HG03354 (cell line): ENCODE measurements around the gene LIPA.
"Not testable (repeated sequence)": the region's sequence is repeated elsewhere in the genome, so short reads cannot be mapped to it uniquely, and the experiment has no call there.

Source experiments
- ATAC-seq: cut with Tn5 transposase; IDR thresholded peaks from one replicate; pipeline ENCODE4 v1.9.1; 2021; ENCODE audit warnings: mild to moderate bottlenecking; ENCODE audit not compliant: unreplicated experiment, poor library complexity, severe bottlenecking

Gene LIPA

GRCh38 chr10:89273680-89274079 is 22.1 kb upstream of the LIPA start:
- ATAC-seq = no peak

DNA sequence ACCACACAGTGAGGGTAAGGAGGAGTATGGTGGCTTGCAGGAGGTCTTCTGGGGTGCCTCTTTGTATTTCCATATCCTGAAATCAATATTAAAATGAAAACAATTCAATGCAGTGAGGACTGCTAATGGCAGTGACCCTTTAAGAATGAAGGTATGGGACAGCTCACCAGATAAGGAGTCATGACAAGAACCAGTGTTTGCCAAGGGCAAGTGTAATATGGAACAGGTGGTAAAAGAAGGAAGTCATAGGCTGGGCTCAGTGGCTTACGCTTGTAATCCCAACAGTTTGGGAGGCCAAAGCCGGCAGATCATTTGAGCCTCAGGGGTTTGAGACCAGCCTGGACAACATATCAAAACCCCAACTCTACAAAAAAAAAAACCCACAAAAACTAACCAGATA is 20.0 kb upstream of the LIPA start:
- ATAC-seq = no peak

DNA sequence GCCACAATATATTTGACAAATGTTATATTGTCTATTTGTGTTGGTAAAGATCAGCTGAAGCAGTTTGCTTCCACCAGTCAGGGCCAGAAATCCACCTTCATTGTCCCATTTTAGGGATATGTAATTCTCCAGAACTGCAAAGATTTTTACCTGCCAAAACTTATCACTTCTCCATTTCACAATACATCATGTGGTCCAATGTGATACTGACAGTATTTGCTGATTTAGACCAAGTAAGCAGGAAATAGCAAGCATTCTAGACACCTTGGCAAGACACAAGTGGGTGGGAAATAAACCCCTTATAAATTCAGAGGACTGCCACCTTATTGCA is 18.5 kb upstream of the LIPA start:
- ATAC-seq = no peak

GRCh38 chr10:89269433-89270152 is 18.0 kb upstream of the LIPA start:
- no peak for ATAC-seq

DNA sequence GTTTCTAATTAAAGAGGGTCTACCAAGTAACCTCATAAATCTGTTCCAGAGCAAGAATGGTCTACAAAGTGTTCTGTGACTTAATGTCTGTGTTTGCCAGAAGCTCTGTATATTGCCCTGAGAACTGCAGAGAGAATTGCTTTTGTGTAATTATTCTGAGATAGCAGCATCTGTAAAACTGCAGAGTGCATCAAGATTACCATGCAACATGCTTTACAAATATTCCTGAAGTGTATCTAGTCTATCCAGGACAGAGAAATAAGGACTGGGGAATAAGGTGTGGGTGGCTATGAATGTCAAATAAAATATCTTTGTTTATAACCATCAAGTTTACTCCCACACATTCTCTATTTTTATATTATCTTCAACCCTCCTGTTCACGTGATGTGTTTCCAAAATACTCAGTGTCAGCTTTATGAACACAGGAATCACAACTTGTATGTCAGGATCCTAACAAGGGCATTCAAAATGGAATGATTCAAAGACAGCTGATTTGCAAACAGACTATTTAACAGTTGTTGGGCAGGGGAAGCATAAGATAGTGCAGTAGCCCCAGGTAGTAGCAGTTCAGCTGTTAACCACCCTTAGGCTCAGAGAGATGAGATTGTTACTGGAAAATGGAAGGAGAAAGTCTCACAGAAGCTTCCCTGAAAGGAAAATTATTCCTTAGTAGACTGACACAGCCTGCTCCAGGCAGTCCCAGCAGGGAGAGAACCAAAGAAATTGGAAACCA is 15.3 kb upstream of the LIPA start:
- ATAC-seq = no peak

DNA sequence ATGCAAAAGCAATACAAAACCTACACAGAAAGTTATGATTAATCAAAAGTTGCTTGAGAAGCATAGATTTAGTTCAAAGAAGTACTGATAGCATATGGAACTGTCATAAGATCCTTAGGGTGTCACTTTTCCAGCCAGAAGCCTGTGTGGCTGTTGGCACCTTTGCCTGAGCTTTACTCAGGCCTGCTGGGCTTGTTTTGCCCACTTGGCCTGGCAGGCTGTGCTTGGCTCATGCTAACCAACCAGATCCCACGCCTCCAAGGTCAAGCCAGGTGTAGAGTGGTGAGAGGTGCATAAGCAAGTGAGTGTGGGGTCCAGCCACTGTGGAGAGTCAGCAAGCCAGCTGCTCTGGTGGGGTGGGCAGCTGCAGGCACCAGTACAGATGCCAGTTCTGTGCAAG is 12.0 kb upstream of the LIPA start:
- ATAC-seq = no peak

DNA sequence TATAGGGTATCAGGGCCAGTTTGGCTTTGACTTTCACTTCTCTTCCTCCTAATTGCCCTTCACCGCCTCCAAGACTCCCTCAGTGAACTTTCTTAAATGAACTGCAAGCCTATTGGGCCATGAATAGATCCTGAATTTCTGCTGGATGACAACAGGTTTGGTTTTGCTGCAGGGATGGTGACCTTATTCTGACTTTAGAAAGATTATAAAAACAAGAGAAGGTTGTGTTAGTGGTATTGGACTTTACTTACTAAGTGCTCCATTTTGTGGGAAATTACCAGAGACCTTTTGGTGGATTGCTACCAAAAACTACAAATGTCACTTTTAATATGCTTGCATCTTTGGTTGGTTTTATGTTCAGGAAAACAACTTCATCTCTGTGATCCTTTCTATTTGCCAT is 11.5 kb upstream of the LIPA start:
- no peak for ATAC-seq

GRCh38 chr10:89262086-89263051 is 10.8 kb upstream of the LIPA start:
- ATAC-seq = no peak

DNA sequence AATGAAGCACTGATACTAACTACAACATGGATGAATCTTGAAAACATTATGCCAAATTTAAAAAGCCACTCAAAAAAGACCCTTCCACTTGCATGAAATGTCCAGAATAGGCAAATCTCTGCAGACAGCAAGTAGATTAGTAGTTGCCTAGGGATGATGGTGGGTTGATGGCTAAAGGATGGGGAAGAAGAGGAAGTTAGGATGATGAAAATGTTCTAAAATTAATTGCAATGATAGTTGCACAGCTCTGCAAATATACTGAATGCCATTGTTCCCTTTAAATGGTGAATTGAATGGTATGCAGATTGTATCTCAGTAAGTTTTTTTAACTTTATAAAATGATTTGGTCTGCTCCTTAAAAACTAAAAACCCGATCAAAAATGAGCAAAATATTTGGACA is 7.3 kb upstream of the LIPA start:
- no peak for ATAC-seq

DNA sequence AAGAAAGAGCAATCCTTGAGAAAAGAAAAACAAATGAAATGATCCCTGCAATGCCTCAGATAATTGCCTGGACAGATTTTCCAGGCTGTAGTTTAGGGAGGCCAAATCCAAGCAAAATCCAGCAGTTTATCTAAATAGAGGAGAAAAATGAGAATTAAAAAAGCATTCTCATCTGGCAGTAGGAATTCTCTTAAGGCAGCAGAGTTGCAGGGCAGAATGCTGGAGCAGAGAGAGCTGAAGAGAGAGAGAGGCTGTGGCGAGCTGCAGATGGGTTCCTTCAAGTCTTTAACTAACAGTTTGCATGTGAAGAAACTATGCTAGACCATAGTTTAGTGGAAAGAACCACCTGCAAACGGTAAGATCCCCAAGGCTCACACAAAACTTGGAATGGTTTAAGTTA is 6.0 kb upstream of the LIPA start:
- no peak for ATAC-seq

DNA sequence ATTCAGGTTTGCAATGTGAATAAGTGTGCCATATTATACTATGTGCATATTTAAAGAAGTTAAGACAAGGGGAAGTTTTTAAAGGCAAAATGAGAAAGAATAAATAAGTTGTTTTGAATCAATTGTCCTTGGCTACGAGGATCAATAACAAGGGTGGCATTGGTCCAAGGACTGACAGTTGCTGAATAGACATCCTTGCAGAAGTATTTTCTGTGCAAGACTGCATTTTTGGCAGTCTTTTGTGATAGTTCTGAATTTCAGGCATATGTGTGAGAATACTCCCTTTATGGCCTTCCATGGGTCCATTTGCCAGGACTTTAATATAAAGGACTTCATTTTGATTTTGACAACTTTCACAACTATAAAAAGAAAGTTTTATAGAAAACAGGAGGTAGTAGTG is 5.4 kb upstream of the LIPA start:
- ATAC-seq = no peak

- ATAC-seq = no peak
These were observed 4.8 kb upstream of the LIPA start for GRCh38 chr10:89256340-89256739.

- no peak for ATAC-seq
These were observed 4.2 kb upstream of the LIPA start for GRCh38 chr10:89255793-89256192.

GRCh38 chr10:89255091-89255579 is 3.6 kb upstream of the LIPA start:
- not testable (repeated sequence) for ATAC-seq

GRCh38 chr10:89252225-89252585 is 630 bp upstream of the LIPA start:
- no peak for ATAC-seq

DNA sequence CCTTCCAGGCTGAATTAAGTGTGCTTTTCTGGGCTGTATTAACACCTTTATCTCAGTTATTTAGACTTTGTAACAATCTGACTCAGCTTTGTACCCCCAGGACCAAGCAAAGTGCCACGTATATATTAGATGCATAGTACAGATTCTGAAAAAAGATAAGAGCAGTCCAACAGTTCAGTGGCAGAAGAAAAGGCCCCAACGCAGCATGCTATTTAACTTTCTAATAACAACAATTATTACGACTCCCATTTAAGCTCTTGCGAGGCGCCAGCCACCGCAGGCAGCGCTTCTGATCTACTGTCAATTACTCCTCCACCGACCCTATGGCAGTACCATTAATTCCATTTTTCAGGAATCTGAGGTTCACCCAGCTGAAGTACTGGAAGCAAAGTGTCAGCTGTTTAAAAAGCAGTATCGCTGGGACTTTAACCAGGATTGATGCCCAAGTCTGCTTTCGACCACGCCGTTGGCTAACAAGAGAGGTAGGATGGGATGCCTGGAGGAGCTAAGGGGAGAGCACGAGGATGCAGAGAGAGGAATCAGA is 638 bp downstream of the LIPA start:
- no peak for ATAC-seq

- no peak for ATAC-seq
These were observed 2.6 kb downstream of the LIPA start for GRCh38 chr10:89248990-89249389.

DNA sequence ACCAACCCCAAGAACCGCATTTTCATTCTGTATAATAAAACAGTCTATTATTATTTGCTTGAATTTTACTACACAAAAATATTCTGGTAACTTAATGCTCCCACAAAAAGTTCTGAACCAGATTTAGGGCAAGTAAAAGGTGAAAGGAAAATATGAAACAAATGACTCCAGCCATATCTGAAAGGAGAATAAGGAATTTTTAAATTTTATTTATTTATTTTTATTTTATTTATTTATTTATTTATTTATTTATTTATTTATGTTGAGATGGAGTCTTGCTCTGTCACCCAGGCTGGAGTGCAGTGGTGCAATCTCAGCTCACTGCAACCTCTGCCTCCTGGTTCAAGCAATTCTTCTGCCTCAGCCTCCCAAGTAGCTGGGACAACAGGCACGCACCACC is 4.0 kb downstream of the LIPA start:
- not testable (repeated sequence) for ATAC-seq

- ATAC-seq = peak; percentile 66
These were observed 5.8 kb downstream of the LIPA start for GRCh38 chr10:89245802-89246201.
